ENCODE measurements around the gene ALPI.

GRCh38 chr2:232477751-232478510 lies 22.0 kb downstream of the ALPI start:
- TF ChIP-seq CTCF (IDR thresholded peaks at IDR 0.05): no peak
- no peak for TF ChIP-seq EP300 (IDR thresholded peaks at IDR 0.05)

Measured in esophagus muscularis mucosa (tissue), 3 donors.